ENCODE results near the gene PPTC7.
A peak's percentile ranks its signal among the peaks of the same experiment; 100 is the strongest.
"Not testable (repeated sequence)": the region's sequence is repeated elsewhere in the genome, so short reads cannot be mapped to it uniquely, and the experiment has no call there.

PPTC7 gene

GRCh38 chr12:110606253-110606611 is 23.1 kb upstream of the PPTC7 start:
- no peak for ATAC-seq (ENCODE audit: low read depth)
- Histone ChIP-seq H3K4me1 (ENCODE audit: insufficient read depth, poor library complexity, severe bottlenecking) (no peaks in the 10 kb centered on the region), H3K27me3 (ENCODE audit: insufficient read depth, poor library complexity, severe bottlenecking) (no peaks in the 10 kb centered on the region), H3K27ac (ENCODE audit: poor library complexity, severe bottlenecking) (no peak overlapping the region), H3K36me3 (ENCODE audit: low read depth) (no peaks in the 10 kb centered on the region), H3K9me3 (ENCODE audit: severe bottlenecking) (no peaks in the 10 kb centered on the region), H3K4me3 (ENCODE audit: severe bottlenecking) (no peak overlapping the region)
- DNase-seq (ENCODE audit: low spot score): no peak
- TF ChIP-seq, protein P1, sequence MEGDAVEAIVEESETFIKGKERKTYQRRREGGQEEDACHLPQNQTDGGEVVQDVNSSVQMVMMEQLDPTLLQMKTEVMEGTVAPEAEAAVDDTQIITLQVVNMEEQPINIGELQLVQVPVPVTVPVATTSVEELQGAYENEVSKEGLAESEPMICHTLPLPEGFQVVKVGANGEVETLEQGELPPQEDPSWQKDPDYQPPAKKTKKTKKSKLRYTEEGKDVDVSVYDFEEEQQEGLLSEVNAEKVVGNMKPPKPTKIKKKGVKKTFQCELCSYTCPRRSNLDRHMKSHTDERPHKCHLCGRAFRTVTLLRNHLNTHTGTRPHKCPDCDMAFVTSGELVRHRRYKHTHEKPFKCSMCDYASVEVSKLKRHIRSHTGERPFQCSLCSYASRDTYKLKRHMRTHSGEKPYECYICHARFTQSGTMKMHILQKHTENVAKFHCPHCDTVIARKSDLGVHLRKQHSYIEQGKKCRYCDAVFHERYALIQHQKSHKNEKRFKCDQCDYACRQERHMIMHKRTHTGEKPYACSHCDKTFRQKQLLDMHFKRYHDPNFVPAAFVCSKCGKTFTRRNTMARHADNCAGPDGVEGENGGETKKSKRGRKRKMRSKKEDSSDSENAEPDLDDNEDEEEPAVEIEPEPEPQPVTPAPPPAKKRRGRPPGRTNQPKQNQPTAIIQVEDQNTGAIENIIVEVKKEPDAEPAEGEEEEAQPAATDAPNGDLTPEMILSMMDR (IDR thresholded peaks at IDR 0.05; ENCODE audit: poor library complexity, severe bottlenecking): no peak

DNA sequence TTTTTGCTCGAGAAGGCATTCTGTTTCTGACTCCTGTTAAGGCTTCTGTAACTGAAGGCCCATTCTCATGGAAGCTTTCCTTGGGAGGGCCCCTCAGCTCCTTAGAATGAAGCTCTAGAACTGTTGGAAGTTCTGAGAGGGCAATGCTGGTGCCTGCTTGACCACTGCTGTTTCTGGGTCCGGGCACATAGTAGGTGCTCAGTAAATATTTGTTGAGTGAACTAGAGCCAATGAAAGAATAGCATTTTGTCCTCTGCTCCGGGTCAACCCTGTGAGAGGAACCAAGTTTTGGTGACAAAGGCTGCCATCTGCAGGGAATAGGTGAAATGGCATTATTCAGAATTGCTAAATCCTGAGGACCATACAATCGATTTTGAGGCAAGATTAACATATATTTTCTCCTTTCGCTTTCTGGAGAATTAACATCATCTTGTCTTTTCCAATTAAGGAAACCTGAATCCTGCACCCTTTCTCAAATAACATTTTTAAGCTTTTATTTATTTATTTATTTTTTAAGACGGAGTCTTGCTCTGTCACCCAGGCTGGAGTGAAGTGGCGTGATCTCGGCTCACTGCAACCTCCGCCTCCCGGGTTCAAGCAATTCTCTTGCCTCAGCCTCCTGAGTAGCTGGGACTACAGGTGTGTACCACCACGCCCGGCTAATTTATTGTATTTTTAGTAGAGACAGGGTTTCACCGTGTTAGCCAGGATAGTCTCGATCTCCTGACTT is 19.1 kb upstream of the PPTC7 start:
- not testable (repeated sequence) for H3K27ac ChIP-seq (ENCODE audit: poor library complexity, severe bottlenecking); H3K4me3 ChIP-seq (ENCODE audit: severe bottlenecking); H3K4me1 ChIP-seq (ENCODE audit: insufficient read depth, poor library complexity, severe bottlenecking); H3K27me3 ChIP-seq (ENCODE audit: insufficient read depth, poor library complexity, severe bottlenecking); H3K9me3 ChIP-seq (ENCODE audit: severe bottlenecking); DNase-seq (ENCODE audit: low spot score); H3K36me3 ChIP-seq (ENCODE audit: low read depth)
- ATAC-seq (ENCODE audit: low read depth): peak; percentile 53; the same call in 1 of the 3 replicates
- TF ChIP-seq, protein P1 (IDR thresholded peaks at IDR 0.05; ENCODE audit: poor library complexity, severe bottlenecking): peak; percentile 78

- Histone ChIP-seq H3K4me3 (ENCODE audit: severe bottlenecking) (no peak overlapping the region), H3K27me3 (ENCODE audit: insufficient read depth, poor library complexity, severe bottlenecking) (no peaks in the 10 kb centered on the region), H3K36me3 (ENCODE audit: low read depth) (no peaks in the 10 kb centered on the region), H3K9me3 (ENCODE audit: severe bottlenecking) (no peaks in the 10 kb centered on the region), H3K4me1 (ENCODE audit: insufficient read depth, poor library complexity, severe bottlenecking) (no peaks in the 10 kb centered on the region), H3K27ac (ENCODE audit: poor library complexity, severe bottlenecking) (no peak overlapping the region)
- no peak for DNase-seq (ENCODE audit: low spot score)
- TF ChIP-seq, protein P1 (IDR thresholded peaks at IDR 0.05; ENCODE audit: poor library complexity, severe bottlenecking): peak; percentile 66
- ATAC-seq (ENCODE audit: low read depth): no peak; the same call in 2 of the 3 replicates
Observed at GRCh38 chr12:110600254-110600653, 17.1 kb upstream of the PPTC7 start.

DNA sequence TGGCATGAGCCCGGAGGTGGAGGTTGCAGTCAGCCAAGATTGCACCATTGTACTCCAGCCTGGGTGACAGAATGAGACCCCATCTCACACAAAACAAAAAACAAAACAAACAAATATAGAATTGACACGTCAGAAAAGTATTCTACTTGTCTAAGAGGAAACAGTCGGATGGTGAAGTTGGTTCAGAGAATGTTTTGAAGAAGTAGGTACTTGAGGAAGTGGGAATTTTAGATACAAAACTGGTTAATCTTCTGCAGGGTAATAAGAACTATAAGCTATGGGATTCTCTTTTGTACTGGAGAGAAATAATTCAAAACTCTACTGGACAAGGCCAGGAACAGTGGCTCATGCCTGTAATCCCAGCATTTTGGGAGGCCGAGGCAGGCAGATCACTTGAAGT is 16.2 kb upstream of the PPTC7 start:
- TF ChIP-seq, protein P1 (IDR thresholded peaks at IDR 0.05; ENCODE audit: poor library complexity, severe bottlenecking): no peak
- Histone ChIP-seq H3K36me3 (ENCODE audit: low read depth) (no peaks in the 10 kb centered on the region), H3K27me3 (ENCODE audit: insufficient read depth, poor library complexity, severe bottlenecking) (no peaks in the 10 kb centered on the region), H3K4me1 (ENCODE audit: insufficient read depth, poor library complexity, severe bottlenecking) (no peaks in the 10 kb centered on the region), H3K9me3 (ENCODE audit: severe bottlenecking) (no peaks in the 10 kb centered on the region), H3K4me3 (ENCODE audit: severe bottlenecking) (no peak overlapping the region), H3K27ac (ENCODE audit: poor library complexity, severe bottlenecking) (no peak overlapping the region)
- ATAC-seq (ENCODE audit: low read depth) (no peak), DNase-seq (ENCODE audit: low spot score) (no peak)

GRCh38 chr12:110597885-110598284 is 14.8 kb upstream of the PPTC7 start:
- ATAC-seq (ENCODE audit: low read depth) (no peak), DNase-seq (ENCODE audit: low spot score) (no peak)
- TF ChIP-seq, protein P1 (IDR thresholded peaks at IDR 0.05; ENCODE audit: poor library complexity, severe bottlenecking): no peak
- Histone ChIP-seq H3K4me1 (ENCODE audit: insufficient read depth, poor library complexity, severe bottlenecking) (no peaks in the 10 kb centered on the region), H3K36me3 (ENCODE audit: low read depth) (no peaks in the 10 kb centered on the region), H3K27ac (ENCODE audit: poor library complexity, severe bottlenecking) (no peak overlapping the region), H3K9me3 (ENCODE audit: severe bottlenecking) (no peaks in the 10 kb centered on the region), H3K27me3 (ENCODE audit: insufficient read depth, poor library complexity, severe bottlenecking) (no peaks in the 10 kb centered on the region), H3K4me3 (ENCODE audit: severe bottlenecking) (no peak overlapping the region)

GRCh38 chr12:110592919-110593318 is 9.8 kb upstream of the PPTC7 start:
- H3K36me3 ChIP-seq (ENCODE audit: low read depth); DNase-seq (ENCODE audit: low spot score); H3K27me3 ChIP-seq (ENCODE audit: insufficient read depth, poor library complexity, severe bottlenecking); H3K9me3 ChIP-seq (ENCODE audit: severe bottlenecking); H3K27ac ChIP-seq (ENCODE audit: poor library complexity, severe bottlenecking); H3K4me3 ChIP-seq (ENCODE audit: severe bottlenecking); H3K4me1 ChIP-seq (ENCODE audit: insufficient read depth, poor library complexity, severe bottlenecking); ATAC-seq (ENCODE audit: low read depth): not testable (repeated sequence)
